Astrocyte (in vitro differentiated cells and primary cell): ENCODE data around the gene MBNL2. TPM values are rescaled to one million over a fixed set of nuclear protein-coding genes. Genes with fewer than 3 reads are reported as not detected.

Experiments
- DNase-seq: peaks from one replicate; pipeline ENCODE4 v3.0.0-alpha.2; 2010; ENCODE audit warnings: low read depth
- FAIRE-seq: peaks from 2 replicates; lab custom pipeline; 2011; peaks lifted over from hg19 to GRCh38; lab: Jason Lieb, UNC
- H2AFZ ChIP-seq: 2 replicates; pipeline ENCODE4 v1.6.0; 2012; ENCODE audit warnings: low read depth, low read length, inconsistent platforms
- H3K27ac ChIP-seq: 2 replicates; pipeline ENCODE4 v1.5.1; 2011; ENCODE audit warnings: low read depth, low read length, inconsistent platforms
- H3K27me3 ChIP-seq: 2 replicates; pipeline ENCODE4 v1.6.0; 2011; ENCODE audit warnings: low read length, inconsistent platforms; ENCODE audit not compliant: insufficient read depth
- H3K36me3 ChIP-seq: 2 replicates; pipeline ENCODE4 v1.5.1; 2011; ENCODE audit warnings: low read length, inconsistent platforms; ENCODE audit not compliant: insufficient read depth
- H3K4me1 ChIP-seq: 2 replicates; pipeline ENCODE4 v1.5.1; 2011; ENCODE audit warnings: low read length, inconsistent platforms; ENCODE audit not compliant: insufficient read depth
- H3K4me2 ChIP-seq: 2 replicates; pipeline ENCODE4 v1.6.0; 2012; ENCODE audit warnings: low read length, inconsistent platforms
- H3K4me3 ChIP-seq: 2 replicates; pipeline ENCODE4 v1.5.1; 2011; ENCODE audit warnings: low read depth, mild to moderate bottlenecking, low read length, inconsistent platforms; ENCODE audit not compliant: insufficient read depth
- H3K79me2 ChIP-seq: 2 replicates; pipeline ENCODE4 v1.6.0; 2012; ENCODE audit warnings: mild to moderate bottlenecking, low read length, inconsistent platforms; ENCODE audit not compliant: insufficient read depth
- H3K9ac ChIP-seq: 2 replicates; pipeline ENCODE4 v1.6.0; 2012; ENCODE audit warnings: mild to moderate bottlenecking, low read length, inconsistent platforms
- H3K9me3 ChIP-seq: 2 replicates; pipeline ENCODE4 v1.5.1; 2012; ENCODE audit warnings: low read depth, mild to moderate bottlenecking, low read length, inconsistent platforms; ENCODE audit not compliant: insufficient read depth
- H4K20me1 ChIP-seq: 2 replicates; pipeline ENCODE4 v1.6.0; 2012; ENCODE audit warnings: low read length, inconsistent platforms; ENCODE audit not compliant: insufficient read depth
- H3K27ac Mint-ChIP-seq: one replicate; pipeline ENCODE4 v1.8.0; 2021; ENCODE audit warnings: mild to moderate bottlenecking, mixed read lengths; ENCODE audit not compliant: unreplicated experiment
- H3K27me3 Mint-ChIP-seq: one replicate; pipeline ENCODE4 v1.8.0; 2021; ENCODE audit warnings: low read depth, mixed read lengths; ENCODE audit not compliant: unreplicated experiment
- H3K36me3 Mint-ChIP-seq: one replicate; pipeline ENCODE4 v1.8.0; 2021; ENCODE audit warnings: low read depth, mixed read lengths; ENCODE audit not compliant: unreplicated experiment
- H3K4me1 Mint-ChIP-seq: one replicate; pipeline ENCODE4 v1.8.0; 2021; ENCODE audit warnings: low read depth, mixed read lengths; ENCODE audit not compliant: unreplicated experiment
- H3K4me3 Mint-ChIP-seq: one replicate; pipeline ENCODE4 v1.8.0; 2021; ENCODE audit warnings: mild to moderate bottlenecking, moderate library complexity, mixed read lengths; ENCODE audit not compliant: unreplicated experiment
- H3K9me3 Mint-ChIP-seq: one replicate; pipeline ENCODE4 v1.8.0; 2021; ENCODE audit warnings: mild to moderate bottlenecking, mixed read lengths; ENCODE audit not compliant: unreplicated experiment
- EZH2 ChIP-seq: IDR thresholded peaks from 2 replicates; pipeline ENCODE4 v1.6.1; 2012; ENCODE audit warnings: mild to moderate bottlenecking, low read length, inconsistent platforms; ENCODE audit not compliant: insufficient read depth
- total RNA-seq: library from RNA; stranded (reverse); gene quantifications from 2 replicates; pipeline ENCODE4 v1.2.1, GENCODE V29; 2021
- TF ChIP-seq, protein P1 (sequence below): IDR thresholded peaks from 2 replicates; pipeline ENCODE4 v1.5.1; 2011; ENCODE audit warnings: low read depth, mild to moderate bottlenecking, inconsistent platforms, low read length, moderate library complexity; ENCODE audit not compliant: insufficient read depth

MBNL2 gene
- total RNA-seq, 1 donor from 2014 or later, result 66.5 TPM

DNA sequence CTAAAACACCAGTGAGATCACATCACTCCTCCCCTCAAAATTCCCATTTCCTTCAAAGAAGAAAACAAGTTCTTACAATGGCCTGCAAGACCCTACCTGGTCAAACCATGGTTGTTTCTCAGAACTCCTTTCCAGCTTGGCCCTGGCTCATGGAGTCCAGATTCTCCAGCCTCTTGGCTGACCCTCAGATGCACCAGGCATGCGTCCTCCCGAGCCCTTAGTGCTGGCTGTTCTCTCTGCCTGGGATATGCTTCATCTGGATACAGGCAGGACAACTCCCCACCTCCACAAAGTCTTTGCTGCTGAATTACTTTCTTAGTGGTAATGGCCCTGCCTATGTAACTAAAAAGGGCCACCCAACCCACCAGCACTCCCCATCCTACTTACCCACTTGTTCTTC lies 94.3 kb downstream of the MBNL2 start:
- H3K4me3 ChIP-seq, result no peak overlapping the region
- Mint-ChIP-seq H3K27me3 (no peaks in the 10 kb centered on the region), H3K4me3 (no peak overlapping the region), H3K36me3 (peaks cover 16% of the 10 kb centered on the region), H3K9me3 (no peaks in the 10 kb centered on the region), H3K4me1 (peaks cover 23% of the 10 kb centered on the region), H3K27ac (no peak overlapping the region)
- no peaks in the 10 kb centered on the region for H3K36me3 ChIP-seq
- no peak for TF ChIP-seq EZH2
- TF ChIP-seq, protein P1, sequence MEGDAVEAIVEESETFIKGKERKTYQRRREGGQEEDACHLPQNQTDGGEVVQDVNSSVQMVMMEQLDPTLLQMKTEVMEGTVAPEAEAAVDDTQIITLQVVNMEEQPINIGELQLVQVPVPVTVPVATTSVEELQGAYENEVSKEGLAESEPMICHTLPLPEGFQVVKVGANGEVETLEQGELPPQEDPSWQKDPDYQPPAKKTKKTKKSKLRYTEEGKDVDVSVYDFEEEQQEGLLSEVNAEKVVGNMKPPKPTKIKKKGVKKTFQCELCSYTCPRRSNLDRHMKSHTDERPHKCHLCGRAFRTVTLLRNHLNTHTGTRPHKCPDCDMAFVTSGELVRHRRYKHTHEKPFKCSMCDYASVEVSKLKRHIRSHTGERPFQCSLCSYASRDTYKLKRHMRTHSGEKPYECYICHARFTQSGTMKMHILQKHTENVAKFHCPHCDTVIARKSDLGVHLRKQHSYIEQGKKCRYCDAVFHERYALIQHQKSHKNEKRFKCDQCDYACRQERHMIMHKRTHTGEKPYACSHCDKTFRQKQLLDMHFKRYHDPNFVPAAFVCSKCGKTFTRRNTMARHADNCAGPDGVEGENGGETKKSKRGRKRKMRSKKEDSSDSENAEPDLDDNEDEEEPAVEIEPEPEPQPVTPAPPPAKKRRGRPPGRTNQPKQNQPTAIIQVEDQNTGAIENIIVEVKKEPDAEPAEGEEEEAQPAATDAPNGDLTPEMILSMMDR, result no peak
- H3K9ac ChIP-seq, result no peak overlapping the region
- no peak overlapping the region for H2AFZ ChIP-seq
- H4K20me1 ChIP-seq, result peaks cover 60% of the 10 kb centered on the region
- no peaks in the 10 kb centered on the region for H3K27me3 ChIP-seq
- no peak overlapping the region for H3K4me2 ChIP-seq
- FAIRE-seq, result no peak
- no peak for DNase-seq
- H3K27ac ChIP-seq, result no peak overlapping the region
- no peaks in the 10 kb centered on the region for H3K4me1 ChIP-seq
- peaks cover 90% of the 10 kb centered on the region for H3K79me2 ChIP-seq
- no peaks in the 10 kb centered on the region for H3K9me3 ChIP-seq

DNA sequence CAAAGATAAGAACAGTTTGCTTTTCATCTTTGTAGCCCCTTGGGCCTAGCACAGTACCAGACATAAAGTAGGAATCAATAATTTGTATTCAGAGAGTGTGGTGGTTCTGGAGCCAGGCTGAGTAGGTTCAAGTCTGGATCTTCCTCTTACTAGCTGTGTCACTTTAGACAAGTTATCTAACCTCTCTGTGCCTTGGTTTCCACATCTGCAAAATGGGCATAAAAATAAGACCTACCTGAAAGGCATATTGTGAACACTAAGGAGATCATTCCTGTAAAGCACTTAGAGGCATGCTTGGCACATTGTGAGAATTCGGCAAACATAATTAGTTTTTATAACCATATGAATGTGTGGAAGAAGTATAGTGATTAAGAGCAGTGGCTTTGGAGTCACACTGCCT lies 95.8 kb downstream of the MBNL2 start:
- no peak overlapping the region for H3K4me3 Mint-ChIP-seq
- peaks cover 19% of the 10 kb centered on the region for H3K36me3 Mint-ChIP-seq
- no peak for FAIRE-seq
- Histone ChIP-seq H3K27ac (no peak overlapping the region), H3K36me3 (no peaks in the 10 kb centered on the region), H3K4me2 (no peak overlapping the region), H2AFZ (no peak overlapping the region), H4K20me1 (peaks cover 69% of the 10 kb centered on the region), H3K9ac (no peak overlapping the region), H3K4me1 (peaks cover 6% of the 10 kb centered on the region), H3K79me2 (peaks cover 91% of the 10 kb centered on the region), H3K27me3 (no peaks in the 10 kb centered on the region), H3K9me3 (no peaks in the 10 kb centered on the region), H3K4me3 (no peak overlapping the region)
- TF ChIP-seq, protein P1, result no peak
- no peak for TF ChIP-seq EZH2
- H3K9me3 Mint-ChIP-seq, result no peaks in the 10 kb centered on the region
- peaks cover 28% of the 10 kb centered on the region for H3K4me1 Mint-ChIP-seq
- H3K27me3 Mint-ChIP-seq, result no peaks in the 10 kb centered on the region
- DNase-seq, result no peak
- H3K27ac Mint-ChIP-seq, result no peak overlapping the region

DNA sequence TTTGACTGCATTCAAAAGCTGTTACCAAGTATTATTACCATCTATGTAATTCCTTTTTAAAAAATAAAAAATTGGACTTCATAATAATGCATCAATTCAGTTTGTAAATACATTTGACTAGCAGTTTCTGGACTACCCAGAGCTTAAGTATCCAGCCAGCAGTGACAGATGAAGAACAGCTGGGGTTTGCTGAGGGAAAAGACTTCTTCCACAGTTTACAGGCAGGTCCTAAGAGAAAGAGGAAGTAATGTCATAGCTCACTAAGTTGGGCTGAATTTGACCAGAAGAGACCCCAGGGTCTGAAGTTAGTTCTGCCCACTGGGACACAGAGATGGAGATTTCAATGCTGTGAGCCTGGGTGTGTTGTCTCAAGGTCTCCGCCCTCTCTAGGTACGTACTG lies 96.4 kb downstream of the MBNL2 start:
- no peaks in the 10 kb centered on the region for H3K27me3 Mint-ChIP-seq
- DNase-seq, result no peak

More for the DNA sequence above, 96.4 kb downstream of the MBNL2 start:
- Mint-ChIP-seq H3K4me1 (peaks cover 32% of the 10 kb centered on the region), H3K36me3 (peaks cover 19% of the 10 kb centered on the region), H3K27ac (no peak overlapping the region), H3K4me3 (no peak overlapping the region), H3K9me3 (no peaks in the 10 kb centered on the region)
- Histone ChIP-seq H3K27me3 (no peaks in the 10 kb centered on the region), H4K20me1 (peaks cover 68% of the 10 kb centered on the region), H3K9me3 (no peaks in the 10 kb centered on the region), H3K9ac (no peak overlapping the region), H3K4me2 (no peak overlapping the region), H3K4me3 (no peak overlapping the region), H2AFZ (no peak overlapping the region), H3K27ac (no peak overlapping the region), H3K4me1 (peaks cover 12% of the 10 kb centered on the region), H3K79me2 (peaks cover 91% of the 10 kb centered on the region), H3K36me3 (no peaks in the 10 kb centered on the region)
- FAIRE-seq, result no peak
- TF ChIP-seq, protein P1, result no peak
- TF ChIP-seq EZH2, result no peak
